ENCODE data around the gene SORBS2. TPM values are rescaled to one million over a fixed set of nuclear protein-coding genes. Genes with fewer than 3 reads are reported as not detected.

SORBS2 gene
- total and polyA plus RNA-seq, 2 donors (not counting 3 experiments of a cell fraction or from before 2014, with no cell fraction given), result 69.8 to 82.5 TPM

DNA sequence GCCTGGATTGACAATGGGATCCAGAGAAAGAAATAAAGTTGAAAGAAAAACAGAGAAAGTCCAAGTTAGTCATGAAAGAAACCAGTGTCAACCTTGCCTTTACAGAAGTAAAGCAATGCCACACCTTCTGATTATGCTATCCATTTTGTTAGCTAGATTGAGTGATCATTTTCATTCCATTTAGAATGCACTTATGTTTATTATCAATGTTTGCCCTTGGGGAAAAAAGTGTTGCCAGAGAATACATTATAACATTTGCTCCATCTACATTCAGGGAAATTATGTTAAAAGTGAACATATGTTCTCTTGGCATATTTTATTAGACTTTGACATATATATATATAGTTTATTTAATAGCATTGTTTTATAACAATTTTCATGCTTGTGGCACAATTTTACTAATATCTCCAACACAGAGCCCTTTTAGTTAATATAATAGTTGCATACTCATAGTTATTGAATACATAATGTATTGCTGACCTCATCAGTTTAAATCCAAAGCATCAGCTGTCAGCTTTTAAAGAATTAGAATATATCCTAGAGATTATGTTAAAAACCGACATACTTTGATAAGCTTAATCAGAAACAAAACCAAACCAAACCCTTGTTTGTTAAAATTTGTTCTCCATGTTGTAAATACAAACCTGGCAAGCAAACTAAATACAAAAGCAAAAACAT, 134.2 kb downstream of the SORBS2 start:
- no peaks in the 10 kb centered on the region for H3K27me3 ChIP-seq (ENCODE audit: control insufficient read depth in 2 of 2, insufficient read depth in 2 of 2, low read length in 2 of 2)
- intact Hi-C loops (cut with micrococcal nuclease), result no loop called here
- H3K27ac ChIP-seq (ENCODE audit: insufficient read depth, low read depth, low read length), result no peak overlapping the region
- no peak overlapping the region for H3K9ac ChIP-seq (replicated peaks; ENCODE audit: extremely low read depth, insufficient read depth, low read length)
- ChIA-PET POLR2A (no interaction called here), CTCF (interaction anchor here (0.7 to 1.6 kb wide), 4 partner anchors 9 to 360 kb away, joined by 3 to 4 read pairs (median 3); no protein-coding TSS in a partner anchor)
- H3K9me3 ChIP-seq (replicated peaks; ENCODE audit: control insufficient read depth, insufficient read depth, low read length), result no peaks in the 10 kb centered on the region
- H3K79me2 ChIP-seq (ENCODE audit: control insufficient read depth, insufficient read depth, low read length), result no peaks in the 10 kb centered on the region
- no peaks in the 10 kb centered on the region for H4K20me1 ChIP-seq (replicated peaks; ENCODE audit: control insufficient read depth, extremely low read depth, insufficient read depth, low read length)
- dilution Hi-C loops (cut with MboI; ENCODE audit: extremely low pct_ligation_motif_present, low sequenced_read_pairs), result no loop called here
- TF ChIP-seq GATA2 (IDR thresholded peaks at IDR 0.05; ENCODE audit: insufficient read depth, insufficient read length, low read depth, low read length), result no peak
- no peak for TF ChIP-seq MAX (IDR thresholded peaks at IDR 0.05; ENCODE audit: insufficient read depth, insufficient read length)
- TF ChIP-seq POLR2AphosphoS5 (IDR thresholded peaks at IDR 0.05; ENCODE audit: insufficient read depth, low read depth, low read length), result no peak
- TF ChIP-seq, protein P1, sequence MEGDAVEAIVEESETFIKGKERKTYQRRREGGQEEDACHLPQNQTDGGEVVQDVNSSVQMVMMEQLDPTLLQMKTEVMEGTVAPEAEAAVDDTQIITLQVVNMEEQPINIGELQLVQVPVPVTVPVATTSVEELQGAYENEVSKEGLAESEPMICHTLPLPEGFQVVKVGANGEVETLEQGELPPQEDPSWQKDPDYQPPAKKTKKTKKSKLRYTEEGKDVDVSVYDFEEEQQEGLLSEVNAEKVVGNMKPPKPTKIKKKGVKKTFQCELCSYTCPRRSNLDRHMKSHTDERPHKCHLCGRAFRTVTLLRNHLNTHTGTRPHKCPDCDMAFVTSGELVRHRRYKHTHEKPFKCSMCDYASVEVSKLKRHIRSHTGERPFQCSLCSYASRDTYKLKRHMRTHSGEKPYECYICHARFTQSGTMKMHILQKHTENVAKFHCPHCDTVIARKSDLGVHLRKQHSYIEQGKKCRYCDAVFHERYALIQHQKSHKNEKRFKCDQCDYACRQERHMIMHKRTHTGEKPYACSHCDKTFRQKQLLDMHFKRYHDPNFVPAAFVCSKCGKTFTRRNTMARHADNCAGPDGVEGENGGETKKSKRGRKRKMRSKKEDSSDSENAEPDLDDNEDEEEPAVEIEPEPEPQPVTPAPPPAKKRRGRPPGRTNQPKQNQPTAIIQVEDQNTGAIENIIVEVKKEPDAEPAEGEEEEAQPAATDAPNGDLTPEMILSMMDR (IDR thresholded peaks at IDR 0.05; ENCODE audit: extremely low read depth in 1 of 2, insufficient read depth in 1 of 2, low read depth in 1 of 2, low read length in 2 of 2), result no peak
- TF ChIP-seq FOS (IDR thresholded peaks at IDR 0.05; ENCODE audit: borderline replicate concordance, insufficient read depth, low read length), result no peak
- TF ChIP-seq POLR2A (IDR thresholded peaks at IDR 0.05; ENCODE audit: low read depth, low read length), result no peak
- TF ChIP-seq JUN (IDR thresholded peaks at IDR 0.05; ENCODE audit: borderline replicate concordance, insufficient read depth, insufficient read length, low read depth), result no peak
- no peak for TF ChIP-seq EZH2 (IDR thresholded peaks at IDR 0.05; ENCODE audit: borderline replicate concordance, low read depth, low read length, severe bottlenecking)
- no peak for TF ChIP-seq MYC (IDR thresholded peaks at IDR 0.05; ENCODE audit: low read depth, low read length)
- H3K9me1 ChIP-seq (replicated peaks; ENCODE audit: control insufficient read depth, extremely low read depth, insufficient read depth, low read length), result no peaks in the 10 kb centered on the region
- FAIRE-seq (no peak), DNase-seq (ENCODE audit: low read depth, low spot score) (no peak)
- no peak overlapping the region for H3K4me3 ChIP-seq (replicated peaks in 1 of 3; ENCODE audit: insufficient read depth in 1 of 3, low read depth in 1 of 3, low read length in 3 of 3)
- no peak overlapping the region for H2AFZ ChIP-seq (ENCODE audit: low read depth, low read length)
- H3K4me1 ChIP-seq (ENCODE audit: control insufficient read depth, extremely low read depth, insufficient read depth, low read length), result peaks cover 8% of the 10 kb centered on the region
- no TSS peak for BruUV-seq (replicated peaks)
- peaks cover 0 to 5% of the 10 kb centered on the region in 2 experiments for H3K36me3 ChIP-seq (ENCODE audit: control insufficient read depth in 2 of 2, extremely low read depth in 1 of 2, insufficient read depth in 2 of 2, low read length in 2 of 2)
- H3K4me2 ChIP-seq (ENCODE audit: insufficient read depth, low read length), result no peak overlapping the region

Measured in endothelial cell of umbilical vein (primary cell).